B cell (primary cell): ENCODE results near the gene AKT2. TPM values are rescaled to one million over a fixed set of nuclear protein-coding genes. Genes with fewer than 3 reads are reported as not detected.

Source experiments
- ATAC-seq: fragments of 200-7000 bp; cut with Tn5 transposase; one replicate; pipeline ENCODE4 v1.10.0; 2021; ENCODE audit warnings: low read depth, mild to moderate bottlenecking, moderate number of reproducible peaks, moderate library complexity
- CTCF ChIA-PET: fragments of 350-600 bp; sonication (Branson Sonifier 250); formaldehyde crosslinking; loops from one replicate; lab custom pipeline; 2021; ENCODE audit warnings: antibody characterized with exemption, inconsistent platforms; lab: Charles Lee
- POLR2A ChIA-PET: fragments of 350-600 bp; sonication (Branson Sonifier 250); formaldehyde crosslinking; loops from one replicate; lab custom pipeline; 2021; ENCODE audit warnings: antibody characterized with exemption; lab: Charles Lee
- DNase-seq: peaks from one replicate; pipeline ENCODE4 v3.0.0; 2013
- H2AFZ ChIP-seq: 2 replicates; pipeline ENCODE4 v1.6.1; 2012; ENCODE audit warnings: mild to moderate bottlenecking, low read depth, low read length; ENCODE audit not compliant: insufficient read depth, poor library complexity, severe bottlenecking
- H3K27ac ChIP-seq, 2 donors: 1 replicate in 1 of 2; 2 replicates in 1 of 2; pipeline ENCODE4 v1.5.1; 2012 to 2013; ENCODE audit warnings: low read length in 2 of 2, mild to moderate bottlenecking in 2 of 2, moderate library complexity in 1 of 2
- H3K27me3 ChIP-seq, 4 experiments: fragments of 200-600 bp in 1 of 4; sonication (generic) in 1 of 4; replicated peaks in 1 of 4; 1 replicate in 2 of 4; 2 replicates in 2 of 4; pipeline versions ENCODE4 v1.6.1 to v1.7.0; 2013 to 2016; ENCODE audit warnings: low read length in 3 of 4, mild to moderate bottlenecking in 2 of 4, mixed read lengths in 1 of 4, moderate library complexity in 1 of 4; ENCODE audit not compliant: insufficient read depth in 4 of 4, control insufficient read depth in 3 of 4; ENCODE audit errors: control extremely low read depth in 1 of 4
- H3K36me3 ChIP-seq, 2 experiments: replicated peaks in 1 of 2; 1 replicate in 1 of 2; 2 replicates in 1 of 2; pipeline versions ENCODE4 v1.6.1 to v1.7.1; 2013; ENCODE audit warnings: low read length in 1 of 2; ENCODE audit not compliant: insufficient read depth in 2 of 2, control insufficient read depth in 1 of 2; ENCODE audit errors: control extremely low read depth in 1 of 2, extremely low read depth in 1 of 2
- H3K4me1 ChIP-seq, 2 donors: fragments of 200-600 bp in 1 of 2; sonication (generic) in 1 of 2; 1 replicate in 1 of 2; 2 replicates in 1 of 2; pipeline versions ENCODE4 v1.5.1 to v1.6.1; 2013 to 2017; ENCODE audit warnings: low read length in 2 of 2; ENCODE audit not compliant: control insufficient read depth in 2 of 2, insufficient read depth in 2 of 2
- H3K4me2 ChIP-seq: replicated peaks from 2 replicates; pipeline ENCODE3; 2012; ENCODE audit warnings: mild to moderate bottlenecking, low read depth, low read length; ENCODE audit not compliant: poor library complexity, severe bottlenecking
- H3K4me3 ChIP-seq, 5 experiments: fragments of 200-600 bp in 1 of 5; sonication (generic) in 1 of 5; 1 replicate in 3 of 5; 2 replicates in 2 of 5; pipeline versions ENCODE4 v1.5.1 to v1.7.0; 2011 to 2016; ENCODE audit warnings: low read length in 4 of 5, mild to moderate bottlenecking in 4 of 5, low read depth in 2 of 5, control low read depth in 1 of 5, moderate library complexity in 1 of 5; ENCODE audit not compliant: insufficient read depth in 1 of 5; ENCODE audit errors: control extremely low read depth in 1 of 5, extremely low read depth in 1 of 5
- H3K79me2 ChIP-seq: fragments of 200-600 bp; sonication (generic); one replicate; pipeline ENCODE4 v1.6.0; 2016; ENCODE audit warnings: low read length; ENCODE audit not compliant: control insufficient read depth, insufficient read depth
- H3K9ac ChIP-seq: fragments of 200-600 bp; sonication (generic); 2 replicates; pipeline ENCODE4 v1.6.1; 2017; ENCODE audit warnings: mild to moderate bottlenecking, low read length, moderate library complexity
- H3K9me3 ChIP-seq, 3 donors: one replicate each; pipeline versions ENCODE4 v1.6.1 to v1.7.1; 2013; ENCODE audit warnings: low read length in 2 of 3; ENCODE audit not compliant: control insufficient read depth in 2 of 3, insufficient read depth in 1 of 3; ENCODE audit errors: control extremely low read depth in 1 of 3
- H4K20me1 ChIP-seq: 2 replicates; pipeline ENCODE4 v1.6.0; 2012; ENCODE audit warnings: mild to moderate bottlenecking, low read length; ENCODE audit not compliant: insufficient read depth, control insufficient read depth, poor library complexity, severe bottlenecking
- H3K27ac Mint-ChIP-seq: one replicate; pipeline ENCODE4 v1.8.0; 2021; ENCODE audit warnings: mixed read lengths
- H3K27me3 Mint-ChIP-seq: one replicate; pipeline ENCODE4 v1.8.0; 2021; ENCODE audit warnings: mixed read lengths
- H3K4me1 Mint-ChIP-seq: one replicate; pipeline ENCODE4 v1.8.0; 2021; ENCODE audit warnings: mixed read lengths
- H3K4me3 Mint-ChIP-seq: one replicate; pipeline ENCODE4 v1.8.0; 2021; ENCODE audit warnings: mixed read lengths
- H3K9me3 Mint-ChIP-seq: one replicate; pipeline ENCODE4 v1.8.0; 2022; ENCODE audit warnings: mixed read lengths; ENCODE audit not compliant: insufficient read depth
- EZH2 ChIP-seq: IDR thresholded peaks from 2 replicates; pipeline ENCODE4 v1.6.1; 2012; ENCODE audit warnings: borderline replicate concordance, low read depth, mild to moderate bottlenecking, moderate library complexity, low read length; ENCODE audit not compliant: insufficient read depth, poor library complexity, severe bottlenecking
- WGBS: methylation state at CpG from one replicate; pipeline ENCODE4 v1.1.5; 2013; ENCODE audit warnings: missing lambda C conversion rate; ENCODE audit not compliant: insufficient coverage; 5-methylcytosine and 5-hydroxymethylcytosine counted together
- intact Hi-C: fragments of 100-400 bp; cut with micrococcal nuclease; formaldehyde crosslinking; loops from one replicate; pipeline ENCODE4 v1.10.0; 2022
- polyA plus RNA-seq: library from polyadenylated mRNA; depleted of rRNA; stranded (reverse); fragments of >200 nt; gene quantifications from 2 replicates; pipeline ENCODE4 v1.2.3, GENCODE V29; 2012
- total RNA-seq, 2 donors: library from RNA; stranded (reverse); fragments of 120-200 nt in 1 of 2; gene quantifications; 1 replicate in 1 of 2; 2 replicates in 1 of 2; pipeline versions ENCODE4 v1.2.3 to v1.2.4, GENCODE V29; 2013 to 2022
- TF ChIP-seq, protein P1 (sequence below): fragments of 200-600 bp; IDR thresholded peaks from one replicate; pipeline ENCODE4 v1.8.0; 2022; ENCODE audit warnings: antibody characterized with exemption, mild to moderate bottlenecking

AKT2 gene
- total and polyA plus RNA-seq, 2 donors (not counting 1 experiment from before 2014, with no cell fraction given): 195 to 243 TPM

DNA sequence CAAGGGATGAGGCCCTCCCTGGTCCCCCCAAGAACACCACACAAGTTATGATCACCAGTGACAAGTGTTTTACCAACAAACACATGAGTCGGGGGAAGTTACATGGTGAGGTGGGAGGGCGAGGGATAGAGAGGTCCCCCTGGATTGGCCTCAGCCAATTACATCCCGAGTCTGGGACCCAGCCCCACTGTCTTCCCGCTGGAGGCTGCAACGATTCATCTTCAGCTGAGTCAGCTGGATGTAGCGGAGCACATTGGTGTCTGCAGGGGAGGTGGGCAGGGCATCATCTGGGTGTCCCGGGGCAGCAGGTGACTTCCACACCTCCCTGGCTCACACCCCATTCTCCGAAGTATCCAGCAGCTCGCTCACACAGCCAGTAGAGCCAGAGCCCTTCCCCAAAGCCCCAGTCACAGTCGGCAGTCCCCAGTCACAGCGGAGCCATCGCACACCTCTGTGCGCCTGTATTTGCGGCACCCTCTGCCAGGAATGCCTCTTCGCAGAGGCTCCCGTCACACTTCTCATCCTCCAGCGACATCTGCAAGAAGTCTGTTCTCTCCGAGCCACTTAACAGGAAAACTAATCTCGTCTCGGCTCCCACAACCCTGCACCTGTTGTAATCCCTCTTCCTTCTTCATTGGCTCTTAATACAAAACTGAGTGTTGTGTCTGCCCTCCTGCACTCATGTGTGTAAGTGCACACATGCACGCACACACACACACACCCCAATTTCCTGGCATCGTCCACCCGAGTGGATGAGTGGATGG, 69.0 kb downstream of the AKT2 start:
- DNase-seq: no peak

DNA sequence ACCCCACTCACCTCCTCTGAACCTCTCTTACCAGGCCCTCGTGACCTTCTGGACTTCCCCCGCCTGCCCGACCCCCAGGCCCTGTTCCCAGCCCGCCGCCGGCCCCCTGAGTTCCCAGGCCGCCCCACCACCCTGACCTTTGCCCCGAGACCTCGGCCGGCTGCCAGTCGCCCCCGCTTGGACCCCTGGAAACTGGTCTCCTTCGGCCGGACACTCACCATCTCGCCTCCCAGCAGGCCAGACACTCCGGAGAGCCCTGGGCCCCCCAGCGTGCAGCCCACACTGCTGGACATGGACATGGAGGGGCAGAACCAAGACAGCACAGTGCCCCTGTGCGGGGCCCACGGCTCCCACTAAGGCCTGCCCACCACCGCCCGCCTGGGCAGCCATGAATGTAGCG, 70.2 kb downstream of the AKT2 start:
- Histone ChIP-seq H3K4me3 (no peak overlapping the region), H3K4me2 (no peak overlapping the region), H4K20me1 (no peaks in the 10 kb centered on the region), H3K36me3 (no peaks in the 10 kb centered on the region), H2AFZ (no peak overlapping the region), H3K9me3 (peaks cover 0 to 15% (median 0%) of the 10 kb centered on the region in 3 donors), H3K79me2 (no peaks in the 10 kb centered on the region), H3K9ac (no peak overlapping the region), H3K4me1 (peaks cover 9 to 23% of the 10 kb centered on the region in 2 donors), H3K27ac (no peak overlapping the region), H3K27me3 (peaks cover 0 to 29% (median 19%) of the 10 kb centered on the region in 4 experiments)
- 96% methylated on average over 22 of the region's 22 CpGs for WGBS
- ATAC-seq (no peak), DNase-seq (no peak)
- ChIA-PET CTCF (no interaction called here), POLR2A (no interaction called here)
- Mint-ChIP-seq H3K9me3 (no peaks in the 10 kb centered on the region), H3K4me1 (peaks cover 4% of the 10 kb centered on the region), H3K4me3 (no peak overlapping the region), H3K27ac (no peak overlapping the region), H3K27me3 (peaks cover 27% of the 10 kb centered on the region)
- intact Hi-C loops: no loop called here
- no peak for TF ChIP-seq EZH2
- TF ChIP-seq, protein P1, sequence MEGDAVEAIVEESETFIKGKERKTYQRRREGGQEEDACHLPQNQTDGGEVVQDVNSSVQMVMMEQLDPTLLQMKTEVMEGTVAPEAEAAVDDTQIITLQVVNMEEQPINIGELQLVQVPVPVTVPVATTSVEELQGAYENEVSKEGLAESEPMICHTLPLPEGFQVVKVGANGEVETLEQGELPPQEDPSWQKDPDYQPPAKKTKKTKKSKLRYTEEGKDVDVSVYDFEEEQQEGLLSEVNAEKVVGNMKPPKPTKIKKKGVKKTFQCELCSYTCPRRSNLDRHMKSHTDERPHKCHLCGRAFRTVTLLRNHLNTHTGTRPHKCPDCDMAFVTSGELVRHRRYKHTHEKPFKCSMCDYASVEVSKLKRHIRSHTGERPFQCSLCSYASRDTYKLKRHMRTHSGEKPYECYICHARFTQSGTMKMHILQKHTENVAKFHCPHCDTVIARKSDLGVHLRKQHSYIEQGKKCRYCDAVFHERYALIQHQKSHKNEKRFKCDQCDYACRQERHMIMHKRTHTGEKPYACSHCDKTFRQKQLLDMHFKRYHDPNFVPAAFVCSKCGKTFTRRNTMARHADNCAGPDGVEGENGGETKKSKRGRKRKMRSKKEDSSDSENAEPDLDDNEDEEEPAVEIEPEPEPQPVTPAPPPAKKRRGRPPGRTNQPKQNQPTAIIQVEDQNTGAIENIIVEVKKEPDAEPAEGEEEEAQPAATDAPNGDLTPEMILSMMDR: no peak

More for the DNA sequence above, 69.0 kb downstream of the AKT2 start:
- no peaks in the 10 kb centered on the region for H3K9me3 Mint-ChIP-seq
- ATAC-seq: no peak
- intact Hi-C loops: no loop called here
- H3K4me3 Mint-ChIP-seq: no peak overlapping the region
- ChIA-PET POLR2A (no interaction called here), CTCF (no interaction called here)
- H3K4me3 ChIP-seq: no peak overlapping the region
- H2AFZ ChIP-seq: no peak overlapping the region
- peaks cover 0 to 33% (median 19%) of the 10 kb centered on the region in 4 experiments for H3K27me3 ChIP-seq
- no peaks in the 10 kb centered on the region for H4K20me1 ChIP-seq
- H3K4me1 Mint-ChIP-seq: peaks cover 6% of the 10 kb centered on the region
- H3K4me2 ChIP-seq: no peak overlapping the region
- 65% methylated on average over 21 of the region's 23 CpGs for WGBS
- TF ChIP-seq, protein P1: no peak
- TF ChIP-seq EZH2: no peak
- no peaks in the 10 kb centered on the region for H3K79me2 ChIP-seq
- H3K36me3 ChIP-seq: no peaks in the 10 kb centered on the region
- H3K9ac ChIP-seq: no peak overlapping the region
- H3K27ac ChIP-seq: no peak overlapping the region
- no peak overlapping the region for H3K27ac Mint-ChIP-seq
- H3K9me3 ChIP-seq: peaks cover 0 to 15% (median 0%) of the 10 kb centered on the region in 3 donors
- peaks cover 32% of the 10 kb centered on the region for H3K27me3 Mint-ChIP-seq
- H3K4me1 ChIP-seq: peaks cover 9 to 23% of the 10 kb centered on the region in 2 donors
